ENCODE results near the gene AGAP1. TPM values are rescaled to one million over a fixed set of nuclear protein-coding genes. Genes with fewer than 3 reads are reported as not detected.

The AGAP1 gene
- total RNA-seq, 1 donor from 2014 or later: 44.0 TPM

DNA sequence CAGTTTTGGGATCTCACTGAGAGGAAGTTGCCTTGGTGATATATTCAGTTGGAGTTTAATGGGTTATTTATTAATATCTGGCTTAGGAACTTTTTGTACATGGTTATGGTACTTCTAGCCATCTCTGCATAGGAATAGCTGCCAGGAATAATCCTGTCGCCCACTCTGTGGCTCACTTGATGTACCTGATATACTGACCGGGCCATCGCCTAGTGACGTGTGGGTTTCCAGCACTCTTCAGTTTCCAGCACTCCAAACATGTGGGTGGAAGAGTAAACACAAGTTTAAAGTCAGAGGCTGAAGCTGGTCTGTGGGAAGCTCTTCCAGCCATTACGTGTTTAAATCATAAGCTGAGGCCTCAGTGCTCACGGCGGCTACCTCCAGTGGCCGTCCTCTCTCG lies 44.3 kb upstream of the AGAP1 start:
- Mint-ChIP-seq H3K4me1 (no peaks in the 10 kb centered on the region), H3K9me3 (peaks cover 2% of the 10 kb centered on the region), H3K36me3 (no peaks in the 10 kb centered on the region), H3K27ac (no peak overlapping the region), H3K27me3 (ENCODE audit: low read depth) (peaks cover 13% of the 10 kb centered on the region), H3K4me3 (no peak overlapping the region)
- no peak for DNase-seq (ENCODE audit: low spot score in 2 of 2, unreplicated experiment in 2 of 2)
- TF ChIP-seq CTCF (IDR thresholded peaks at IDR 0.05; ENCODE audit: unreplicated experiment): no peak

DNA sequence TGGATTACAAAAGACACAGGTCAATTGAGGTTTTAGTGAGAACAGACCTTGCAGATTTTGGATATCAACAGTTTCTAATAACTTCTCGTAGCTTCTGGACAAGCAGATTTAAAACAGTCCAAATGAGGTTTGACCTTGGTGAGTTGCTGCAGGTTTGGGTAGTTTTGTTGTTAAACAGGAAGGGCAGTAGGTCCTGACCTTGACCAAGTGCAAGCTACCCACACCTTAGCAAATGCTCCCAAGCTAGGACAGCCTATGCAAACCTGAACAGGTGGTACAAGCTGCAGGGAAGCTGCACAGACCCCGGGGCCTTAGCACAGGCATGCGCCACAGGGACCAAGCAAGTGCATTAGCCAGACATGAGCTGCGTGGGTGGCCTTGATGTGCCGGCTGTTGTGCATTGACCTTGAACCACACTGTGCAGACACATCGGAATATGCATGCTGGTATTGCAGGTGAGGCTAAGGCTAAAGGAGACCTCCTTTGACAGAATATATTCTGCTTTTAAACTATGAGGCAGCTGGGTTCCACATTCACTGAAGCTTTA lies 40.2 kb upstream of the AGAP1 start:
- no peak overlapping the region for H3K4me3 Mint-ChIP-seq
- no peak overlapping the region for H3K27ac Mint-ChIP-seq

DNA sequence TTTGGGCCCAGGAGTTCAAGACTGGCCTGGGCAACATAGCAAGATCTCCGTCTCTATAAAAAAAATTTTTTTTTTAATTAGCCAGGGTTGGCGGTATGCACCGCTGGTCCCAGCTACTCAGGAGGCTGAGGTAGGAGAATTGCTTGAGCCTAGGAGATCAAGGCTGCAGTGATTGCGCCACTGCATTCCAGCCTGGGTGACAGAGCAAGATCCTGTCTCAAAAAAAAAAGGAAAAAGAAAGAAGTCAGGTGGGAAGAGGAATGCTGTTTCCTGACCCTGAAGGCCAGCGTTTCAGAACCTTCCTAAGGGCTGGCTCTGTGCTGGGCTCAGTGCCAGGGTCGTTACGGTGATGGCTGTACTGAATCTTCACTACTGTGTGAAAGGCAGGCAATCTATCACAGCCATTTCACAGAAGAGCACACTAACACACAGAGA lies 35.0 kb upstream of the AGAP1 start:
- Mint-ChIP-seq H3K9me3 (no peaks in the 10 kb centered on the region), H3K27ac (peak overlapping the region; percentile 57), H3K27me3 (ENCODE audit: low read depth) (peaks cover 30% of the 10 kb centered on the region), H3K4me3 (no peak overlapping the region), H3K4me1 (peaks cover 11% of the 10 kb centered on the region), H3K36me3 (no peaks in the 10 kb centered on the region)
- TF ChIP-seq CTCF (IDR thresholded peaks at IDR 0.05; ENCODE audit: unreplicated experiment): no peak
- DNase-seq (ENCODE audit: low spot score in 2 of 2, unreplicated experiment in 2 of 2): no peak

More for the DNA sequence above, 40.2 kb upstream of the AGAP1 start:
- TF ChIP-seq CTCF (IDR thresholded peaks at IDR 0.05; ENCODE audit: unreplicated experiment): no peak
- H3K36me3 Mint-ChIP-seq: no peaks in the 10 kb centered on the region
- DNase-seq (ENCODE audit: low spot score in 2 of 2, unreplicated experiment in 2 of 2): no peak
- H3K27me3 Mint-ChIP-seq (ENCODE audit: low read depth): peaks cover 12% of the 10 kb centered on the region
- H3K9me3 Mint-ChIP-seq: no peaks in the 10 kb centered on the region
- peaks cover 6% of the 10 kb centered on the region for H3K4me1 Mint-ChIP-seq

DNA sequence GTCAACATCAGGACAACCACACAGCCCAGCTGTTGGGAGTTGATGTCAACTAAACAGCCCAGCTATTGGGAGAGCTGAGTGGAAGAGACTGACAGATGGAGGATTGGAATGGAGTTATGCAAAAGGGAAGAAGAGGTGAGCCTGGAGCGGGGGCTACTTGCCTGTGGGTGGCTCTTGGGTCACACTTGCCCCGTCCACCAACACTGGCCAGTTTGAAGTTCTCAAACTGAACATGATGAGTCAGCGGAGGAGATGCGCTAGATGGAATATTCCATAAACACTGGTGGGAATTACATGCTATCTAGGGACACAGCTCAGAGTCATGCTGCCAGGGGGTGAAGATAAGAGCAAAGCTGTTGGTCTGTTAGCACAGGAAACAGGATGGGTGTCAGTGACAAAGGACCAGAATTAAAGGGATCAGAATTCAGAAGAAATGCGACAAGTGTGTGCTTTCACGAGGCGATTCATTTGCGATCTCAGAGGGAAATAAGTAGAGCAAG lies 33.2 kb upstream of the AGAP1 start:
- H3K27me3 Mint-ChIP-seq (ENCODE audit: low read depth): peaks cover 31% of the 10 kb centered on the region
- no peak overlapping the region for H3K27ac Mint-ChIP-seq
- no peak for TF ChIP-seq CTCF (IDR thresholded peaks at IDR 0.05; ENCODE audit: unreplicated experiment)
- H3K9me3 Mint-ChIP-seq: no peaks in the 10 kb centered on the region
- no peak overlapping the region for H3K4me3 Mint-ChIP-seq
- H3K4me1 Mint-ChIP-seq: peaks cover 14% of the 10 kb centered on the region
- no peaks in the 10 kb centered on the region for H3K36me3 Mint-ChIP-seq
- DNase-seq (ENCODE audit: low spot score in 2 of 2, unreplicated experiment in 2 of 2): no peak

GRCh38 chr2:235461763-235462414 lies 32.0 kb upstream of the AGAP1 start:
- Mint-ChIP-seq H3K27me3 (ENCODE audit: low read depth) (peaks cover 31% of the 10 kb centered on the region), H3K4me1 (peaks cover 14% of the 10 kb centered on the region), H3K4me3 (no peak overlapping the region), H3K27ac (no peak overlapping the region), H3K9me3 (no peaks in the 10 kb centered on the region), H3K36me3 (no peaks in the 10 kb centered on the region)
- TF ChIP-seq CTCF (IDR thresholded peaks at IDR 0.05; ENCODE audit: unreplicated experiment): no peak
- DNase-seq (ENCODE audit: low spot score in 2 of 2, unreplicated experiment in 2 of 2): no peak

Measured in mesothelial cell of epicardium (in vitro differentiated cells).